GM12892 (cell line): Measurements from ENCODE around the gene AP2M1.

Experiments used
- POLR2A ChIP-seq: IDR thresholded peaks from 2 replicates; pipeline ENCODE4 v1.6.1; 2011; ENCODE audit warnings: low read depth, low read length, control low read depth
- POLR2AphosphoS5 ChIP-seq: IDR thresholded peaks from 2 replicates; pipeline ENCODE4 v1.6.1; 2011; ENCODE audit warnings: low read depth, low read length, control low read depth
- TAF1 ChIP-seq: IDR thresholded peaks from 2 replicates; pipeline ENCODE4 v1.6.1; 2011; ENCODE audit warnings: low read depth, mild to moderate bottlenecking, control low read depth, low read length, borderline replicate concordance

- TF ChIP-seq POLR2A (no peak), TAF1 (no peak), POLR2AphosphoS5 (no peak)
Measured at GRCh38 chr3:184157206-184157605, 17.4 kb upstream of the AP2M1 start.
